Measurements from ENCODE around the gene TVP23A. TPM values are rescaled to one million over a fixed set of nuclear protein-coding genes. Genes with fewer than 3 reads are reported as not detected.

TVP23A gene
- total RNA-seq, 1 experiment from 2014 or later, result 3.1 TPM

DNA sequence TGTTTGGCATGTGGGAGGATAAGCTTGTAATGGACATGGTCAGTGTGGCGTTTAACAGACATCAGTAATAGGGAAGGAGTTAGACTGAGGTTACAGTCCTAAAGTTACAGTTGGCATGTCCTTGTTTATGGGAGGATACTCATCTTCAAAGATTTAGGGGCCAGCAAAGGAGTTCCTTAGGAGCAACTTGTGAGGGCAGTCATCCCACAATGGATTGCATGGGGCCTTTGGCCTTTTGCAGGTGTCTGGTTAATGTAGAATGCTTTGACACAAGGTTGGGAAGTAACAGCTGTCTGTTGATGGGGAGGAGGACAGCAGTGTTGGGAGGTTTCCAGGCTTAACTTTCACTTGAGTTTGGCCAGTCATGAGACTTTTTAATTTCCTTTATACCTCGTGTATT lies 72.8 kb downstream of the TVP23A start:
- H2BK15ac ChIP-seq (ENCODE audit: low read depth, low read length), result no peak overlapping the region
- H3K79me2 ChIP-seq (ENCODE audit: insufficient read depth, low read length), result no peaks in the 10 kb centered on the region
- no peak overlapping the region for H3K4me2 ChIP-seq (ENCODE audit: insufficient read depth, insufficient read length, low read length)
- no peaks in the 10 kb centered on the region for H4K20me1 ChIP-seq (ENCODE audit: control insufficient read depth, insufficient read depth, insufficient read length)
- H3K27ac ChIP-seq (ENCODE audit: insufficient read length, low read depth, low read length), result no peak overlapping the region
- H4K8ac ChIP-seq (replicated peaks; ENCODE audit: insufficient read length, low read depth, low read length), result no peak overlapping the region
- DNase-seq, result no peak
- H3K23me2 ChIP-seq (ENCODE audit: insufficient read length, low read depth, low read length, poor library complexity, severe bottlenecking), result peaks cover 3% of the 10 kb centered on the region
- H3K4me1 ChIP-seq (ENCODE audit: insufficient read depth, low read length), result no peaks in the 10 kb centered on the region
- no peak overlapping the region for H3K23ac ChIP-seq (ENCODE audit: insufficient read length, low read depth, low read length)
- H2BK120ac ChIP-seq (ENCODE audit: low read depth, low read length, poor library complexity, severe bottlenecking), result no peak overlapping the region
- Mint-ChIP-seq H3K27me3 (ENCODE audit: low read depth) (no peaks in the 10 kb centered on the region), H3K36me3 (ENCODE audit: insufficient read depth in 1 of 3, low read depth in 3 of 3) (peaks cover 0 to 32% (median 4%) of the 10 kb centered on the region in 3 experiments; a peak in 5 of 7 replicates), H3K27ac (no peak overlapping the region), H3K4me1 (peaks cover 10 to 16% of the 10 kb centered on the region in 2 experiments), H3K9me3 (no peaks in the 10 kb centered on the region; a peak in 1 of 5 replicates), H3K4me3 (no peak overlapping the region)
- H4K5ac ChIP-seq (ENCODE audit: insufficient read length, low read depth, low read length), result no peak overlapping the region
- H2BK12ac ChIP-seq (ENCODE audit: insufficient read length, low read depth, low read length), result no peak overlapping the region
- no CpG with 5 or more reads among the region's 2 CpGs for WGBS (ENCODE audit: extremely low coverage, insufficient read length, low lambda C conversion rate)
- H3K14ac ChIP-seq (ENCODE audit: insufficient read depth, low read length), result no peak overlapping the region
- no peak overlapping the region for H2AFZ ChIP-seq (ENCODE audit: low read length)
- no peak overlapping the region for H2AK5ac ChIP-seq (ENCODE audit: insufficient read length, low read length)
- H3K27me3 ChIP-seq (ENCODE audit: insufficient read depth, low read length), result no peaks in the 10 kb centered on the region
- H3K79me1 ChIP-seq (ENCODE audit: insufficient read depth, low read depth, low read length, poor library complexity, severe bottlenecking), result no peaks in the 10 kb centered on the region
- no peak overlapping the region for H3K9ac ChIP-seq (ENCODE audit: extremely low read depth, insufficient read length, low read length)
- H3K56ac ChIP-seq (ENCODE audit: insufficient read length, low read depth, low read length), result no peak overlapping the region
- H3T11ph ChIP-seq (ENCODE audit: low read length), result no peak overlapping the region
- H4K91ac ChIP-seq (ENCODE audit: insufficient read length, low read depth, low read length), result no peak overlapping the region
- H2BK20ac ChIP-seq (ENCODE audit: low read depth, low read length, poor library complexity, severe bottlenecking), result no peak overlapping the region
- no peak overlapping the region for H2BK5ac ChIP-seq (ENCODE audit: insufficient read length, low read length)
- no peaks in the 10 kb centered on the region for H3K9me3 ChIP-seq (ENCODE audit: control insufficient read depth, low read depth, low read length)
- no peak for TF ChIP-seq CTCF (conservative IDR thresholded peaks at IDR 0.05)
- no peak overlapping the region for H3K4ac ChIP-seq (ENCODE audit: low read depth, low read length)
- H3K18ac ChIP-seq (ENCODE audit: insufficient read length, low read depth, low read length), result no peak overlapping the region
